Melanocyte of skin (primary cell): ENCODE data around the gene AP2A1. TPM values are rescaled to one million over a fixed set of nuclear protein-coding genes. Genes with fewer than 3 reads are reported as not detected.

ENCODE experiments used
- small RNA-seq, 2 donors: library from RNA; depleted of rRNA; stranded (forward); fragments of <200 nt; gene quantifications; one replicate each; pipeline ENCODE3, GENCODE V24; 2012
- total RNA-seq, 2 donors: library from RNA; depleted of rRNA; stranded (reverse); fragments of >200 nt; gene quantifications; 2 replicates each; pipeline ENCODE4 v1.2.3, GENCODE V29; 2012

AP2A1 gene
- 10 to 100 TPM; 65.7 to 71.6 TPM for total RNA-seq

GRCh38 chr19:49766930-49767299 lies at the start of gene AP2A1:
TSS of gene AP2A1 (plus strand) at chr19:49767001. CDS start at chr19:49767134, 133 bp downstream.

DNA sequence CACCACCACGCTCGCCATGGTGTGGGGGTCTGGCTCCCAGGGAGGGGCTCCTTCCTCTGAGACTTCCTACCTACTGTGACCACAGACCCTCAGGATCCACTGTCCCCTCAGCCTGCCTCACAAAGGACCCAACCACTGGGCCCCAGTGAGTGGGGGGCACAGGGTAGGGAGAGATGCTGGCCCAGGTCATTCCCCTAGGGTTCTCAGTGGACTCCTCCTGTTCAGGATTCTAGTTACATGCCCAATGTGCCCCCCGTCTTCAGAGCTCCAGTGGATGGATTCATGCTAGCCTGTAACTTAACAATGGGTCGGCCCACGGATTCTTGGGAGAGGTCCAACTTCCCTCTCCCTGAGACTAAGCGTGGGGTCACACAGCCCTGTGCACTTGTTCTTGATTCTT lies 3.6 kb upstream of the AP2A1 start, which contains the start of gene TSKS:
TSKS (minus strand) TSS at position 77 of the 400 bp plus-strand sequence; CDS start at position 18, 59 bp downstream.

GRCh38 chr19:49812997-49813861 lies 46.4 kb downstream of the AP2A1 start, which contains the start of gene FUZ:
TSS of gene FUZ (minus strand) at chr19:49813292. CDS start at chr19:49813106, 186 bp downstream.

GRCh38 chr19:49817964-49818648 lies 51.3 kb downstream of the AP2A1 start, which contains the start of gene MED25:
TSS of gene MED25 (plus strand) at chr19:49818289. CDS start at chr19:49818342, 53 bp downstream.

DNA sequence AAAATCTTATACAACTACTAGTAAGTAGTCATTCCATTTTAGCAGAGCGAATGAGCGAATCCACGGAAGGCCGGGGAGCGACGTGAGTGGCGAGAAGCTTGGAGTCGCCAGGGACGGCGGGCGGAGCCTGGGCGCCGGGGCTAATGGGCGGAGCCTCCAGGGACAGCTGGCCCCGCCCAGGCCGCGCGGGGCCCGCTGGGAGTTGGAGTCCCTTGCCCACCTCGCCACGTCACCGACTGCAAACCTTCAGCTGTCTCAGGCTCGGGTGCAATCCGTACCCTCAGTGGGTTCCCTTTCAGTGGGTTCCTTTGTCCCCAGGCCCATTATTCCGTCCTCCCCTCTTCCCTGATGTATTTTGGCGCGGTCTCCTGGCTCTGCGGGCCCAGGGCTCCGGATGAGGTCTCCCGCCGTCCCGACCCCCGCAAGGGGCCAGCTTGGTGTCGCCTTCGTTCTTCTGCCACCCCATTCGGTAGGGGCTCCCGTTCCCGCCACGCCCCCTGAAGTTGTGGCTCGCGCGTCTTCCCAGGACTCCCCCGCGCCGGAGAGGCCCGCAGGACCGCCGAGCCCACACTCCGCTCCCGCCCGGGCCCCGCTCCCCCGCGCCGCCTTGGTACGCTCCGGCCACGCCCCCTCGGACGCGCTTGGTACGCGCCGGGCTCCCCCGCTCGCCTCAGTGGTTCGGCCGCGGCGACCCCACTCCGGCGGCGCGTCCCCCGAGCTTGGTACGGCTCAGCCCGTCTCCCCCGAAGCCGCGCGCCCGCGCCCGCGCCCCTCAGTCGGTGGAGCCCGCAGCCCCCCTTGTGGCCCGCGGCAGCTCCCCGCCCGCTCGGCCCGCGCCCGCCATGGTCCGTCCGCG lies 83.9 kb downstream of the AP2A1 start, which contains the start of gene PTOV1:
PTOV1 (plus strand) TSS at position 673 of the 856 bp plus-strand sequence.

Small RNA genes within 50 kb of the gene (small RNA-seq; reads per million reads assigned to genes)
- gene MIR4749 = 0 reads per million in 2 donors
- gene MIR6799 = 0 to 0.17 reads per million in 2 donors
- gene RNU6-841P = 3.1 to 4.5 reads per million in 2 donors

Other genes with a start within 250 kb of the AP2A1 start
- gene RCN3, start 239.0 kb upstream of the AP2A1 start, total RNA-seq = 1 to 10 TPM; 1.4 to 3.0 TPM
- 100 to 1,000 TPM in 1 of 2 donors, 10 to 100 TPM in 1; 65.4 to 120 TPM for gene NOSIP, start 186.4 kb upstream of the AP2A1 start, total RNA-seq
- under 1 TPM; 0.34 to 1.00 TPM for gene PRRG2, start 185.7 kb upstream of the AP2A1 start, total RNA-seq
- gene PRR12, start 175.8 kb upstream of the AP2A1 start, total RNA-seq = 1 to 10 TPM; 3.4 to 4.7 TPM
- 10 to 100 TPM; 11.0 to 11.3 TPM for gene RRAS, start 126.9 kb upstream of the AP2A1 start, total RNA-seq
- 10 to 100 TPM; 18.6 to 19.3 TPM for gene SCAF1, start 124.8 kb upstream of the AP2A1 start, total RNA-seq
- 10 to 100 TPM; 24.8 to 55.6 TPM for gene IRF3, start 101.1 kb upstream of the AP2A1 start, total RNA-seq
- gene BCL2L12, start 101.1 kb upstream of the AP2A1 start, total RNA-seq = 10 to 100 TPM in 1 of 2 donors, 1 to 10 TPM in 1; 3.1 to 14.0 TPM
- gene PRMT1, start 89.7 kb upstream of the AP2A1 start, total RNA-seq = 100 to 1,000 TPM; 195 to 414 TPM
- under 1 TPM; 0.34 to 1.00 TPM for gene ADM5, start 77.4 kb upstream of the AP2A1 start, total RNA-seq
- 1 to 10 TPM; 2.7 to 4.8 TPM for gene CPT1C, start 75.9 kb upstream of the AP2A1 start, total RNA-seq
- not detected for gene TSKS, start 3.7 kb upstream of the AP2A1 start, total RNA-seq
- gene FUZ, start 46.3 kb downstream of the AP2A1 start, total RNA-seq = 10 to 100 TPM; 21.7 to 28.3 TPM
- gene MED25, start 51.3 kb downstream of the AP2A1 start, total RNA-seq = 10 to 100 TPM; 16.9 to 19.0 TPM
- gene PTOV1, start 84.2 kb downstream of the AP2A1 start, total RNA-seq = 10 to 100 TPM; 37.3 to 44.0 TPM
- 10 to 100 TPM; 44.3 to 45.1 TPM for gene PNKP, start 100.6 kb downstream of the AP2A1 start, total RNA-seq
- gene AKT1S1, start 110.4 kb downstream of the AP2A1 start, total RNA-seq = 1 to 10 TPM; 8.3 to 10.0 TPM
- 10 to 100 TPM; 11.0 to 18.6 TPM for gene TBC1D17, start 110.7 kb downstream of the AP2A1 start, total RNA-seq
- gene IL4I1, start 129.9 kb downstream of the AP2A1 start, total RNA-seq = under 1 TPM; under 0.01 to 1.00 TPM
- gene ATF5, start 162.2 kb downstream of the AP2A1 start, total RNA-seq = 1 to 10 TPM; 6.7 to 8.6 TPM
- gene NUP62, start 162.5 kb downstream of the AP2A1 start, total RNA-seq = 10 to 100 TPM; 37.5 to 65.3 TPM
- gene SIGLEC11, start 194.2 kb downstream of the AP2A1 start, total RNA-seq = not detected